Keratinocyte (primary cell): ENCODE data around the gene GM2A.

ENCODE experiments used
- CTCF ChIP-seq, 3 experiments: IDR thresholded peaks in 1 of 3; conservative IDR thresholded peaks in 1 of 3; optimal IDR thresholded peaks in 1 of 3; 2 replicates in 2 of 3; 3 replicates in 1 of 3; pipeline versions ENCODE3 to v1.5.1; 2011; ENCODE audit warnings: low read length in 3 of 3, mild to moderate bottlenecking in 3 of 3, moderate library complexity in 2 of 3, control low read depth in 1 of 3, inconsistent platforms in 1 of 3; ENCODE audit not compliant: insufficient read depth in 2 of 3; ENCODE audit errors: extremely low read depth in 1 of 3
- EZH2 ChIP-seq: IDR thresholded peaks from one replicate; pipeline ENCODE4 v1.6.1; 2012; ENCODE audit warnings: inconsistent platforms, mild to moderate bottlenecking, low read length, moderate library complexity

- TF ChIP-seq CTCF (optimal IDR thresholded peaks at IDR 0.05 in 1 of 3, IDR thresholded peaks at IDR 0.05 in 1 of 3, conservative IDR thresholded peaks at IDR 0.05 in 1 of 3; ENCODE audit: extremely low read depth in 1 of 3, insufficient read depth in 2 of 3, low read length in 3 of 3) (no peak), EZH2 (no peak)
These were observed 21.7 kb downstream of the GM2A start for GRCh38 chr5:151274666-151275065.
